ENCODE results near the gene PCSK1N. TPM values are rescaled to one million over a fixed set of nuclear protein-coding genes. Genes with fewer than 3 reads are reported as not detected.

Gene PCSK1N
- total and polyA plus RNA-seq, 2 of the 13 experiments (the other 11 are each of a cell fraction or from before 2014, with no cell fraction given): 4.5 to 14.0 TPM

- TF ChIP-seq ZNF574 (CRISPR knock-in tag; IDR thresholded peaks at IDR 0.05) (peak; percentile 53; the same call in 1 of the 2 replicates), ZBTB7A (CRISPR knock-in tag; IDR thresholded peaks at IDR 0.05) (no peak), ZNF30 (CRISPR knock-in tag; IDR thresholded peaks at IDR 0.05) (no peak), ZNF382 (CRISPR knock-in tag; IDR thresholded peaks at IDR 0.05; ENCODE audit: borderline replicate concordance) (no peak), RFXANK (CRISPR knock-in tag; IDR thresholded peaks at IDR 0.05) (no peak), ZSCAN20 (CRISPR knock-in tag; IDR thresholded peaks at IDR 0.05; ENCODE audit: borderline replicate concordance) (no peak), HIVEP1 (CRISPR knock-in tag; IDR thresholded peaks at IDR 0.05) (0 out of 2 replicates have a peak, but pooled peaks have one; percentile 48), ZBED4 (CRISPR knock-in tag; IDR thresholded peaks at IDR 0.05; ENCODE audit: borderline replicate concordance) (no peak), BRF2 (CRISPR knock-in tag; IDR thresholded peaks at IDR 0.05) (no peak), ZHX2 (IDR thresholded peaks at IDR 0.05; ENCODE audit: low read depth) (peak; percentile 86), ZHX2 (CRISPR knock-in tag; IDR thresholded peaks at IDR 0.05; ENCODE audit: borderline replicate concordance) (no peak), ZBTB39 (CRISPR knock-in tag; IDR thresholded peaks at IDR 0.05) (no peak)
Measured at GRCh38 chrX:48801280-48802088, 33.9 kb downstream of the PCSK1N start, which contains the start of gene HDAC6 (continued).
